KMS-11 (cell line): ENCODE data around the gene PLAAT3.

Experiments
- H2AFZ ChIP-seq: fragments of 200-600 bp; sonication (generic); 2 replicates; pipeline ENCODE4 v1.6.1; 2016; ENCODE audit warnings: antibody characterized with exemption, mixed run types, low read depth
- H3K27ac ChIP-seq: fragments of 200-600 bp; sonication (generic); 2 replicates; pipeline ENCODE4 v1.6.1; 2016; ENCODE audit warnings: mild to moderate bottlenecking, mixed run types
- H3K27me3 ChIP-seq: fragments of 200-600 bp; sonication (generic); 2 replicates; pipeline ENCODE4 v1.6.1; 2017; ENCODE audit warnings: mild to moderate bottlenecking, low read depth, mixed run types, moderate library complexity; ENCODE audit not compliant: insufficient read depth
- H3K36me3 ChIP-seq: fragments of 200-600 bp; sonication (generic); 2 replicates; pipeline ENCODE4 v1.6.1; 2017; ENCODE audit warnings: mild to moderate bottlenecking, mixed run types; ENCODE audit not compliant: insufficient read depth
- H3K4me1 ChIP-seq: fragments of 200-600 bp; sonication (generic); 2 replicates; pipeline ENCODE4 v1.6.1; 2016; ENCODE audit warnings: mild to moderate bottlenecking, low read depth, mixed run types; ENCODE audit not compliant: poor library complexity, severe bottlenecking
- H3K4me2 ChIP-seq: fragments of 200-600 bp; sonication (generic); 2 replicates; pipeline ENCODE4 v1.7.0; 2016; ENCODE audit warnings: mild to moderate bottlenecking, mixed run types
- H3K4me3 ChIP-seq: fragments of 200-600 bp; sonication (generic); IDR thresholded peaks from 2 replicates; pipeline ENCODE4 v1.6.1; 2017; ENCODE audit warnings: low read depth, low read length, mixed read lengths; ENCODE audit not compliant: insufficient read depth
- H3K79me2 ChIP-seq: fragments of 200-600 bp; sonication (generic); 2 replicates; pipeline ENCODE4 v1.6.1; 2016; ENCODE audit warnings: low read depth, mixed run types; ENCODE audit not compliant: insufficient read depth
- H3K9ac ChIP-seq: fragments of 200-600 bp; sonication (generic); 2 replicates; pipeline ENCODE4 v1.6.1; 2016; ENCODE audit warnings: mild to moderate bottlenecking, mixed run types
- H4K20me1 ChIP-seq: fragments of 200-600 bp; sonication (generic); 2 replicates; pipeline ENCODE4 v1.6.1; 2016; ENCODE audit warnings: mild to moderate bottlenecking, mixed run types; ENCODE audit not compliant: insufficient read depth
- TF ChIP-seq, protein P1 (sequence below): fragments of 200-600 bp; sonication (generic); conservative IDR thresholded peaks from 2 replicates; pipeline ENCODE4 v1.6.1; 2017; ENCODE audit warnings: low read depth, mild to moderate bottlenecking, antibody characterized with exemption, low read length, moderate library complexity, mixed read lengths

Gene PLAAT3

DNA sequence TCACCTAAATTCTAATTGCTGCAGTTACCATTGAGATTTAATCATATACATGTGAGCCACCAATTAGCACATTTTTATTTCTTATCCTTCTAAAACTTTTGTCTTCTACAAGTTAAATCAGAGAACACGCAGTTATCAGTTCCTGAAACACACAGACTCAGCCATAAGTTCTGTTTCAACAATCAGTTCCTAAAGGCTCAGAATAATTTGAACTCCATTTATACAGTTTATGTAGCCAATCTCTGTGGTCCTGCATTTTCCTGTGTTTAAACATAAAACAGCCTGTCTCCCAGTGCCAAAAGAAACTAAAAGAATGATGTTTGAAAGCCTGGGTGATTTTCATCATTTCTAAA lies 2.9 kb downstream of the PLAAT3 start:
- H3K4me1 ChIP-seq = no peaks in the 10 kb centered on the region
- H3K27ac ChIP-seq = no peak overlapping the region
- TF ChIP-seq, protein P1, sequence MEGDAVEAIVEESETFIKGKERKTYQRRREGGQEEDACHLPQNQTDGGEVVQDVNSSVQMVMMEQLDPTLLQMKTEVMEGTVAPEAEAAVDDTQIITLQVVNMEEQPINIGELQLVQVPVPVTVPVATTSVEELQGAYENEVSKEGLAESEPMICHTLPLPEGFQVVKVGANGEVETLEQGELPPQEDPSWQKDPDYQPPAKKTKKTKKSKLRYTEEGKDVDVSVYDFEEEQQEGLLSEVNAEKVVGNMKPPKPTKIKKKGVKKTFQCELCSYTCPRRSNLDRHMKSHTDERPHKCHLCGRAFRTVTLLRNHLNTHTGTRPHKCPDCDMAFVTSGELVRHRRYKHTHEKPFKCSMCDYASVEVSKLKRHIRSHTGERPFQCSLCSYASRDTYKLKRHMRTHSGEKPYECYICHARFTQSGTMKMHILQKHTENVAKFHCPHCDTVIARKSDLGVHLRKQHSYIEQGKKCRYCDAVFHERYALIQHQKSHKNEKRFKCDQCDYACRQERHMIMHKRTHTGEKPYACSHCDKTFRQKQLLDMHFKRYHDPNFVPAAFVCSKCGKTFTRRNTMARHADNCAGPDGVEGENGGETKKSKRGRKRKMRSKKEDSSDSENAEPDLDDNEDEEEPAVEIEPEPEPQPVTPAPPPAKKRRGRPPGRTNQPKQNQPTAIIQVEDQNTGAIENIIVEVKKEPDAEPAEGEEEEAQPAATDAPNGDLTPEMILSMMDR = no peak
- no peak overlapping the region for H3K4me2 ChIP-seq
- no peaks in the 10 kb centered on the region for H3K79me2 ChIP-seq
- no peak overlapping the region for H3K4me3 ChIP-seq
- H3K9ac ChIP-seq = no peak overlapping the region
- H3K27me3 ChIP-seq = no peaks in the 10 kb centered on the region
- H2AFZ ChIP-seq = no peak overlapping the region
- H3K36me3 ChIP-seq = no peaks in the 10 kb centered on the region
- H4K20me1 ChIP-seq = no peaks in the 10 kb centered on the region

DNA sequence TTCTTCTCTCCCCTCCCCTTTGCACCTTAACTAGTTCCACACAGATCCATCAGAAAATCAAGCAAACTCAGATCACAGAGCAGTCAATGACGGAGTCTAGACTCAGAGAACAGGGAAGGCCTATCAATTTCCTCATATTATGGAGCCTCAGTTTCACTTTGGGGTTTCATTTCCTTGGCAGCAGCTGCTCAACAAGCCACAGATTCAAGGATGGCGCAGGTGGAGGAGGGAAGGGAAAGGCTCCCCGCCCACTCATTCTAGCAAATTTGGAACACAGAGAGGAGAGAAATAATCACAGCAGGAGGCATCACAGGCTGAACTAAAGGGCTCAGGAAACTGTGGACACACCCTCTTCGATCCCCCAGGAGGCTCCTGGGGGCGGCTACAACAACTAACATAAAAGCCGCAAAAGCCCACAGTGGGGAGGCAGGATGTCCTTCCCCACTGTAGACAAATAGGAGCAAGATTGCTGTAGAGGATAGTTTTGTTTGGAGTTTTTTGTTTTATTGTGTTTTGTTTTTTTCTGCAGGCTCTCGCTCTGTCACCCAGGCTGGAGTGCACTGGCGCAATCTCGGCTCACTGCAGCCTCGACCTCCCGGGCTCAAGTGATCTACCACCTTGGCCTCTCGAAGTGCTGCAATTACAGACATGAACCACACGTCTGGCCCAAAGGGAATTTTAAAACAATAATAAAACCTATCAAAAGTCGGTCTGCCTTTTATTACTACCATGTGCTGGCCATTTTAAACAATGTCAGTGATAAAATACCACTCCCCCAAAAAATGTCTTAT lies 3.4 kb downstream of the PLAAT3 start:
- Histone ChIP-seq H4K20me1 (no peaks in the 10 kb centered on the region), H3K9ac (no peak overlapping the region), H3K4me2 (no peak overlapping the region), H3K4me3 (no peak overlapping the region), H3K36me3 (no peaks in the 10 kb centered on the region), H2AFZ (no peak overlapping the region), H3K27ac (no peak overlapping the region), H3K4me1 (no peaks in the 10 kb centered on the region), H3K79me2 (no peaks in the 10 kb centered on the region), H3K27me3 (no peaks in the 10 kb centered on the region)
- TF ChIP-seq, protein P1 = no peak

GRCh38 chr11:63609971-63610580 lies 4.2 kb downstream of the PLAAT3 start:
- no peaks in the 10 kb centered on the region for H3K36me3 ChIP-seq
- H3K4me3 ChIP-seq = no peak overlapping the region
- H2AFZ ChIP-seq = no peak overlapping the region
- no peaks in the 10 kb centered on the region for H3K79me2 ChIP-seq
- H4K20me1 ChIP-seq = no peaks in the 10 kb centered on the region
- no peak overlapping the region for H3K27ac ChIP-seq
- H3K27me3 ChIP-seq = no peaks in the 10 kb centered on the region
- H3K4me1 ChIP-seq = no peaks in the 10 kb centered on the region
- H3K9ac ChIP-seq = no peak overlapping the region
- TF ChIP-seq, protein P1 = no peak
- no peak overlapping the region for H3K4me2 ChIP-seq

GRCh38 chr11:63609536-63609935 lies 4.7 kb downstream of the PLAAT3 start:
- H4K20me1 ChIP-seq = no peaks in the 10 kb centered on the region
- no peak overlapping the region for H3K4me3 ChIP-seq
- no peak overlapping the region for H3K27ac ChIP-seq
- H3K79me2 ChIP-seq = no peaks in the 10 kb centered on the region
- no peaks in the 10 kb centered on the region for H3K36me3 ChIP-seq
- no peak overlapping the region for H3K4me2 ChIP-seq
- no peak overlapping the region for H3K9ac ChIP-seq
- H3K4me1 ChIP-seq = no peaks in the 10 kb centered on the region
- H2AFZ ChIP-seq = no peak overlapping the region
- H3K27me3 ChIP-seq = no peaks in the 10 kb centered on the region
- TF ChIP-seq, protein P1 = no peak
